OCI-LY7 (cell line): ENCODE measurements around the gene DLGAP3. TPM values are rescaled to one million over a fixed set of nuclear protein-coding genes. Genes with fewer than 3 reads are reported as not detected.

Experiments
- BruUV-seq: library from RNA; stranded (reverse); fragments of 400-500 nt; replicated peaks from 2 replicates; lab custom pipeline; 2021; lab: Mats Ljungman, UMichigan
- CTCF ChIA-PET: fragments of 300-600 bp; sonication (Branson Sonifier 250); formaldehyde crosslinking; loops from one replicate; lab custom pipeline; 2022; ENCODE audit warnings: antibody characterized with exemption; ENCODE audit not compliant: unreplicated experiment; lab: Charles Lee
- POLR2A ChIA-PET: fragments of 300-600 bp; sonication (Branson Sonifier 250); formaldehyde crosslinking; loops from one replicate; lab custom pipeline; 2022; ENCODE audit warnings: antibody characterized with exemption; lab: Charles Lee
- DNase-seq: peaks from one replicate; pipeline ENCODE4 v3.0.0-alpha.2; 2015; ENCODE audit warnings: low spot score
- H2AFZ ChIP-seq: fragments of 200-600 bp; sonication (generic), shearing (Covaris generic); 2 replicates; pipeline ENCODE4 v1.6.1; 2014; ENCODE audit warnings: mild to moderate bottlenecking, antibody characterized with exemption, low read length, moderate library complexity
- H3K27ac ChIP-seq: fragments of 200-600 bp; sonication (generic); 2 replicates; pipeline ENCODE4 v1.5.1; 2014; ENCODE audit warnings: mixed run types, low read depth, mild to moderate bottlenecking, moderate library complexity, low read length, inconsistent platforms; ENCODE audit not compliant: poor library complexity, severe bottlenecking
- H3K36me3 ChIP-seq: fragments of 200-600 bp; sonication (generic); 2 replicates; pipeline ENCODE4 v1.6.1; 2014; ENCODE audit warnings: mild to moderate bottlenecking, antibody characterized with exemption, low read length, moderate library complexity, mixed read lengths; ENCODE audit not compliant: insufficient read depth
- H3K4me1 ChIP-seq: fragments of 200-600 bp; sonication (generic); 2 replicates; pipeline ENCODE4 v1.5.1; 2014; ENCODE audit warnings: mild to moderate bottlenecking, low read length; ENCODE audit not compliant: insufficient read depth, poor library complexity, severe bottlenecking
- H3K4me2 ChIP-seq: fragments of 200-600 bp; sonication (generic); 2 replicates; pipeline ENCODE4 v1.6.1; 2014; ENCODE audit warnings: mild to moderate bottlenecking, low read length
- H3K4me3 ChIP-seq: fragments of 200-600 bp; sonication (generic); 2 replicates; pipeline ENCODE4 v1.5.1; 2014; ENCODE audit warnings: mild to moderate bottlenecking, low read depth, low read length; ENCODE audit not compliant: poor library complexity, severe bottlenecking
- H3K79me2 ChIP-seq: fragments of 200-600 bp; sonication (generic); 2 replicates; pipeline ENCODE4 v1.6.1; 2016; ENCODE audit warnings: low read depth, mild to moderate bottlenecking, low read length, moderate library complexity, mixed read lengths; ENCODE audit not compliant: insufficient read depth
- H3K9me2 ChIP-seq: fragments of 200-600 bp; sonication (generic); 2 replicates; pipeline ENCODE4 v1.6.1; 2016; ENCODE audit warnings: mild to moderate bottlenecking, low read length, mixed read lengths; ENCODE audit not compliant: insufficient read depth
- H3K9me3 ChIP-seq: fragments of 200-600 bp; sonication (generic); 2 replicates; pipeline ENCODE4 v1.6.1; 2014; ENCODE audit warnings: mild to moderate bottlenecking, mixed run types, low read length, mixed read lengths
- H4K20me1 ChIP-seq: fragments of 200-600 bp; sonication (generic); 2 replicates; pipeline ENCODE4 v1.6.1; 2014; ENCODE audit warnings: mild to moderate bottlenecking, antibody characterized with exemption, low read length, moderate library complexity, mixed read lengths; ENCODE audit not compliant: insufficient read depth
- EZH2phosphoT487 ChIP-seq: fragments of 200-600 bp; sonication (generic); IDR thresholded peaks from 2 replicates; pipeline ENCODE4 v1.6.1; 2018; ENCODE audit warnings: low read depth, borderline replicate concordance, mild to moderate bottlenecking, mixed run types, antibody characterized with exemption, low read length, moderate library complexity, mixed read lengths
- intact Hi-C: fragments of 100-400 bp; cut with micrococcal nuclease; formaldehyde crosslinking; loops from one replicate; pipeline ENCODE4 v1.10.0; 2022; ENCODE audit not compliant: unreplicated experiment
- total RNA-seq, 2 experiments: library from RNA; depleted of rRNA in 1 of 2; stranded (reverse); fragments of >200 nt in 1 of 2; shearing (Covaris generic) in 1 of 2; gene quantifications; 2 replicates each; pipeline ENCODE4 v1.2.3, GENCODE V29; 2014 to 2022
- TF ChIP-seq, protein P1 (sequence below): fragments of 200-600 bp; sonication (generic); conservative IDR thresholded peaks from 2 replicates; pipeline ENCODE4 v1.5.1; 2014; ENCODE audit warnings: mild to moderate bottlenecking, antibody characterized with exemption, low read length, moderate library complexity, mixed read lengths

Gene DLGAP3
- total RNA-seq, 2 experiments from 2014 or later, result 0.44 to 0.47 TPM

DNA sequence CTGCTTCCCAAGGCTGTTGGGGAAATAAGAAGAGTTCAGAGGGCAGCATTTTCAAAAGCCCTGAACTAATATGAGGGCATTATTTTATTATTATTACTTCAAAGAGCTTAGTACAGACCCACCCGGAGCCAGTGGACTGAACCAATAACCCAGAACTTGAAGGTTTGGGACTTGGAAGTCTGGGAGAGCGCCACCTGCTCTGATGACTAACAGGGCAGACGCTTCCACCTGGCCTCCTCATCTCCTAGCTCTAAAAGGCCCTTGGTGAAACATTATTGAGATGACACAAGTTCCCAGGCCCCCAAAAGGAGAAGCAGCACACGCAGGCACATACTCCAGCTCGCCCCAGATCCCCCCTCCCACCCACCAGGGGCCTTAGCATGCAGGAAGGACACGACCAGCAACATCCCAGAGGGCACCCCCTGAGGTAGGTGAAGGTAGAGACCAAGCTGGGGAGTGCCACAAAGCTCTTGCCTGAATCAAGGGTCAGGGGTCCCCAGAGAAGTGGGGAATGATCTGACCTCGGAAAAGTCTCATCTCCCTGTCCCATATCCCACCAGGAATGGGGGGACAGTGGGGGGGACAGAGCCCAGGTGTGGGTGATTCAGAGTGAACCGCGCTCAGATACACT is 1.3 kb downstream of the DLGAP3 start:
- H3K79me2 ChIP-seq, result no peaks in the 10 kb centered on the region
- TF ChIP-seq, protein P1, sequence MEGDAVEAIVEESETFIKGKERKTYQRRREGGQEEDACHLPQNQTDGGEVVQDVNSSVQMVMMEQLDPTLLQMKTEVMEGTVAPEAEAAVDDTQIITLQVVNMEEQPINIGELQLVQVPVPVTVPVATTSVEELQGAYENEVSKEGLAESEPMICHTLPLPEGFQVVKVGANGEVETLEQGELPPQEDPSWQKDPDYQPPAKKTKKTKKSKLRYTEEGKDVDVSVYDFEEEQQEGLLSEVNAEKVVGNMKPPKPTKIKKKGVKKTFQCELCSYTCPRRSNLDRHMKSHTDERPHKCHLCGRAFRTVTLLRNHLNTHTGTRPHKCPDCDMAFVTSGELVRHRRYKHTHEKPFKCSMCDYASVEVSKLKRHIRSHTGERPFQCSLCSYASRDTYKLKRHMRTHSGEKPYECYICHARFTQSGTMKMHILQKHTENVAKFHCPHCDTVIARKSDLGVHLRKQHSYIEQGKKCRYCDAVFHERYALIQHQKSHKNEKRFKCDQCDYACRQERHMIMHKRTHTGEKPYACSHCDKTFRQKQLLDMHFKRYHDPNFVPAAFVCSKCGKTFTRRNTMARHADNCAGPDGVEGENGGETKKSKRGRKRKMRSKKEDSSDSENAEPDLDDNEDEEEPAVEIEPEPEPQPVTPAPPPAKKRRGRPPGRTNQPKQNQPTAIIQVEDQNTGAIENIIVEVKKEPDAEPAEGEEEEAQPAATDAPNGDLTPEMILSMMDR, result no peak
- no peak for TF ChIP-seq EZH2phosphoT487
- no peak overlapping the region for H3K4me2 ChIP-seq
- H3K27ac ChIP-seq, result no peak overlapping the region
- no peaks in the 10 kb centered on the region for H3K9me3 ChIP-seq
- H3K9me2 ChIP-seq, result no peaks in the 10 kb centered on the region
- H3K4me1 ChIP-seq, result no peaks in the 10 kb centered on the region
- H2AFZ ChIP-seq, result no peak overlapping the region
- BruUV-seq, result no TSS peak
- POLR2A ChIA-PET, result no interaction called here
- no peak for DNase-seq
- H3K36me3 ChIP-seq, result no peaks in the 10 kb centered on the region
- no peaks in the 10 kb centered on the region for H4K20me1 ChIP-seq
- CTCF ChIA-PET, result interaction anchor here (0.5 kb wide), 1 partner anchor 310 kb away, joined by 5 read pairs; no protein-coding TSS in a partner anchor
- intact Hi-C loops, result no loop called here
- H3K4me3 ChIP-seq, result peak overlapping the region; percentile 50

GRCh38 chr1:34927316-34927715 is 2.1 kb downstream of the DLGAP3 start:
- Histone ChIP-seq H3K4me3 (no peak overlapping the region), H3K9me3 (no peaks in the 10 kb centered on the region), H3K4me1 (no peaks in the 10 kb centered on the region), H2AFZ (no peak overlapping the region), H3K9me2 (no peaks in the 10 kb centered on the region), H3K79me2 (no peaks in the 10 kb centered on the region), H4K20me1 (no peaks in the 10 kb centered on the region), H3K36me3 (no peaks in the 10 kb centered on the region), H3K27ac (no peak overlapping the region), H3K4me2 (no peak overlapping the region)
- POLR2A ChIA-PET, result no interaction called here
- no TSS peak for BruUV-seq
- DNase-seq, result no peak
- intact Hi-C loops, result no loop called here
- TF ChIP-seq, protein P1, result no peak
- no peak for TF ChIP-seq EZH2phosphoT487
- CTCF ChIA-PET, result no interaction called here

DNA sequence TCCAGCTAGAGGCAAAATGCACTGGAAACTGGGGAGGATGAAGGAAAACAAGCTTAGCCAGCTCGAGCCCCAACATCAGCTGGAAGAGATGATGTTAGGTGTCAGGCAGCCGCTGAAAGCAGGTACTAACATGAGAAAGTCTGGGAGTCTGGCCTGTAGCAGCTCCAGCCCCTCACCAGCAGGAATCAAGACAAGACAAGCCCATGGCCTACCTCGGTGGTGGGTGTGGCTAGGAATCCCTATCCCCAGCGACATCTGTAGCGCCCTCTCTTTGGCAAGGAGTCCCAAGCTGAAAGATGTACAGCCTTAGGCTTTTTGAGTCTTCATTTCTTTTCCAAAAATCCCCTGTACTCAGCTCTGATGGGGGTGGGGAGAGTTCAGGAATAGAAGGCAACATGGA is 2.6 kb downstream of the DLGAP3 start:
- H3K4me2 ChIP-seq, result no peak overlapping the region
- no peaks in the 10 kb centered on the region for H3K79me2 ChIP-seq
- CTCF ChIA-PET, result no interaction called here
- H4K20me1 ChIP-seq, result no peaks in the 10 kb centered on the region
- intact Hi-C loops, result no loop called here
- POLR2A ChIA-PET, result no interaction called here
- no peaks in the 10 kb centered on the region for H3K9me2 ChIP-seq
- BruUV-seq, result no TSS peak
- H3K27ac ChIP-seq, result no peak overlapping the region
- H3K36me3 ChIP-seq, result no peaks in the 10 kb centered on the region
- H3K4me1 ChIP-seq, result no peaks in the 10 kb centered on the region
- DNase-seq, result no peak
- H3K9me3 ChIP-seq, result no peaks in the 10 kb centered on the region
- H3K4me3 ChIP-seq, result no peak overlapping the region
- H2AFZ ChIP-seq, result no peak overlapping the region
- no peak for TF ChIP-seq EZH2phosphoT487
- TF ChIP-seq, protein P1, result no peak
